ENCODE measurements around the gene KLHL21.
"Not testable (repeated sequence)": the region's sequence is repeated elsewhere in the genome, so short reads cannot be mapped to it uniquely, and the experiment has no call there.

The KLHL21 gene

DNA sequence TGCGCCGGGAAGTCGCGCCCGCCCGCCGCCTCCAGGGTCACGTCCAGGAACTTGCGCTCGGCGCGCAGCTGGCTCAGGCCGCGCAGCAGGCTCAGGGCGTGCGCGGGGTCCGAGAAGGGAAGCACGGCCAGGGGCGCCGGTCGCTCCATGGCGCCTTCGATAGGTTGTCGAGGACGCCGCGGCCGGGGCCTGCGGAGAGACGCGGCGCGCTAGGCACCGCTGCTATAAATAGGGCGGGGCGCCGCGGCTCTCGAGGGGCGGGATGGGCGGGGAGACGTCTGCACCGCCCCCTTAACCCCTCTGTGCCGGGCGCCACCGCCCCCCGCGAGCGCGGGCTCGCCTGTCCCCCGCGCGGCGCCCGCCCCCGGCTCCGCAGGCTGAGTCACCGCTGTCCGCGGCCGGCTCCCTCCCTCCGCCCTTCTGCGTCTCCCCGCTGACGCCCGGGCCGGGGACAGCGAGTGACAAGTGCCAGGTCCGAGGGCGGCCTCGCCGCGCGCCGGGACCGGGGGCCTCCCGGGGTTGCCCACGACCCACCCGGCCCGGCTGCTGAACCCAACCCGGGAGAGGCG lies at the start of gene KLHL21:
Gene KLHL21 (minus strand): TSS at position 201 of the 569 bp plus-strand sequence. CDS start 52 bp downstream, at position 149.
- DNase-seq = no peak

- DNase-seq = no peak
These were observed 49.2 kb upstream of the KLHL21 start for GRCh38 chr1:6651909-6652308.

DNA sequence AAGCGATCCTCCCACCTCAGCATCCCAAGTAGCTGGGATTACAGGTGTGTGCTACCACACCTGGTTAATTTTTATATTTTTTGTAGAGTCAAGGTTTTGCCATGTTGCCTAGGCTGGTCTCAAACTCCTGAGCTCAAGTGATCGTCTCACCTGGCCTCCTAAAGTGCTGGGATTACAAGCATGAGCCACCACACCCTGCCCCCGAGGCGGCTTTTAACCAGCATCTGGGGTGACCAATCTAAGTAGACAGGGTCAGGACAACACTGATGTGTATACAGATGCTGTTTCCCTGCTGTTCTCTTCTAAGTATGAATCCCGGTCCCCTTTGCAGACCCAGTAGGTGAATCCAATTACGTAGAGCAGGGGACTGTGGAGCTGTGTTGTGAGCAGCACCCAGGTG lies 45.9 kb upstream of the KLHL21 start:
- DNase-seq = no peak

GRCh38 chr1:6646499-6647148 lies 44.0 kb upstream of the KLHL21 start:
- DNase-seq = no peak

- DNase-seq = no peak
These were observed 42.3 kb upstream of the KLHL21 start for GRCh38 chr1:6645018-6645417.

DNA sequence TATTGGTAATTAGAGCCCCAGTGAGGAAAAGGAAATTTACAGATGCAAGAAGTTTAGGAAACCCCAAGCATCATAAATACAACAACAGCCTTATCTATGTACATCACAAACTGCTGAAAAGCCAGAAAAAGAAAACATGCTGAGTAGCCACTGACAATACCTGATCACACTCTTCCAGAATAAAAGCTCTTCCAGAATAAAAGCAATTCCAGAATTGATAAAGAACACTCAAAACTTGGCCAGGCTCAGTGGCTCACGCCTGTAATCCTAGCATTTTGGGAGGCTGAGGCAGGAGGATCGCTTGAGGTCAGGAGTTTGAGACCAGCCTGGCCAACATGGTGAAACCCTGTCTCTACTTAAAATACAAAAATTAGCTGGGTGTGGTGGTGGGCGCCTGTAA lies 38.2 kb upstream of the KLHL21 start:
- DNase-seq = not testable (repeated sequence)

- no peak for DNase-seq
These were observed 35.6 kb upstream of the KLHL21 start for GRCh38 chr1:6638226-6638625.

DNA sequence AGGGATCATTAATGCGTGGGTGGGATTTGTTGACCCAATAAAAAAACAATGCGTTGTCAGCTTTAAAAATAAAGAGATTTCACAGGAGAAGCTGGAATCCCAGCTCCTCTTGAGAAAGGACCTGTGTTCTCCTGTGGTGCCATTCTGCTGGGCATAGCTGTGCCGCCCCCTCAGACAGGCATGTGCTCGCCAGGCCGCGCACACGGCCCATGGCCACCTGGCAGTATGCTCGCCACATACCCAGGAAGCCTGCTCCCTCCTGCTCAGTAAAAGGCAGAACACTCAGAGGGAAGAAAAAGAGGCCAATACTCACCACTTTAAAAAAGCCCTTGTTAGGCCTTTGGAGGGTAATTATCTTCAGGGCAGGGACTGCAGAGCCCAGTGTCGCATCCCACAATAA lies 35.1 kb upstream of the KLHL21 start:
- no peak for DNase-seq

DNA sequence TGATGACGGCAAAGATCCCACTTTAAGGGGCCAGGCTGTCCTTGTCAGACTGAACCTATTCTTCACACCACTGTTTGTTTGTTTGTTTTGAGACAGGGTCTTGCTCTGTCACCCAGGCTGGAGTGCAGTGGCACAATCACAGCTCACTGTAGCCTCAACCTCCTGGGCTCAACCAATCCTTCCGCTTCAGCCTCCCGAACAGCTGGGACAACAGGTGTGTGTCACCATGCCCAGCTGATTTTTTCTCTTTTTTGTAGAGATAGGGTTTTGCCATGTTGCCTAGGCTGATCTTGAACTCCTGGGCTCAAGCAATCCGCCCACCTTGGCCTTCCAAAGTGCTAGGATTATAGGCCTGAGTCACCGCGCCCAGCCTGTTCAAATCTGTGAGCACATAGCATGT lies 34.1 kb upstream of the KLHL21 start:
- DNase-seq = not testable (repeated sequence)

DNA sequence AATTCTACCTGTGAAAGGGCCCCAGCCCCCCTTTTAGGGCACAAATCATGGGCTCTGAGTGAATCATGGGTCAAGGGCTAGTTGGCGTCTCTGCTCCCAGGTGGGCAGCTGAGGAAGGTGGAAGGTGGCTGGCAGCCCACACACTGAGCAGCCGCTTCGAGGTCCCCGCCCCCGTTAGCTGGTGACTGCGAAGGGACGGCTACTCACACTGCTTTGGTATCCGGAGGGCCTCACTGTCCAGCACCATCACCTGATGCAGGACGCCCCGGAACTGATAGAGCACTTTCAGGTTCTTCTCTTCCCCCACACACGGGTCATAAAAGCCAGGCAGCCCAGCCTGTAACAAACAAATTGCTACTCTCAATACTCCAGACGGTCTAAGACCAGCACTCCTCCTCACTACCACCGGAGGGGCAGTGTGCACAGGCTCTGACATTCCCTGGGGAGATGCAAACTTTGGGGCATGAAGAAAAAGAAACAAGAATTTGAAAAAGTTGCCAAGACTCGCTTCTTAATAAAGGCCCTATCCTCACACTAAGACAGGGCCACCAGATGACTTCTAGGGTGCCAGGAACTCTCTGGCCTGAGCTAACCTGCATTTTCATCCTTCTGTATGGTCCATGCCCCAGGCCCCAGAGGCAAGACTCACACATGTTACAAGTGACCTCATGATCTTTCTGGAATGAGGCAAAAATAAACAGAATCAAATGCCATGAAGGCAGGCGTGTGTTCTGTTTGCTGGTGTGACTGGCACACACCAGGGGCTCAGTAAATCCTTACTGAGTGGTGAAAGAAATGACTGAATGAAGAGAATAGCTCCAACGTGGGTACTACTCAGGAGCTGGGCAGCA lies 33.5 kb upstream of the KLHL21 start:
- DNase-seq = no peak

DNA sequence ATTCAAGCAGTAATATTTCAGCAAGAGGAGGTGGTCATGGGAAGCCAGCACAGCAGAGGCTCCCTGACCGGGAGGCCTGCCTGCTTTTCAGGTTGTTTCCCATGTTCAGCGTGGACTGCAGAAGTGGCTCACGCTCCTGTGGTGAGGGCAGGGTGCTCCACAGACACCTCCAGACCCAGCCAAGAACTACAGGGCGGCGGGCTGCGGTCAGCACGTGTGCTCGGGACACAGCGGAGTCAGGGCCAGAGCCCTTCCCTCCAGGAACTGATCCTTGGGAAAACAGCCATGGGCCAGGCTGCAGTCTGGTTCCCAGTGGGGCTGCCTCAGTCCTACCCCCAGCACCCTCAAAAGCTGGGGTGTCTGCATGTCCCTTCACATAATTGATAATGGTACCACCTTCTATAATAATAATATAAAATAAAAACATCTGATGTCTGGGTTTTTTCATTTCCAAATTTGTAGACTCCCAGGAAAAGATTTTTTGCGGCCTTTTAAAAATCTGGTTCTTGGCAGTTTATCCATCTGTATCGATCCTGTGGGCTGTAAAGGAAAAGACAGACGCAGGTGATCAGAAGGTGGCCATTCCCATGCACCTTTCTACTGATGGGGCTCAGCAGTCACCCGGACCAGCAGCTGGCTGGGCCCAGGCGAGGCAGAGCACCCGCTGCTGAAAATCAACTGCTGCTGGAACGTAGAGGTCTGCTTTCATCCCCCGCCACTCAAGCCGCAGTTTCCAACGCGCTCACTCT lies 32.7 kb upstream of the KLHL21 start:
- no peak for DNase-seq

- DNase-seq = no peak
These were observed 31.8 kb upstream of the KLHL21 start for GRCh38 chr1:6634371-6635052.

- DNase-seq = no peak
These were observed 30.2 kb upstream of the KLHL21 start for GRCh38 chr1:6632588-6633514.

GRCh38 chr1:6631058-6631457 lies 28.4 kb upstream of the KLHL21 start:
- no peak for DNase-seq

GRCh38 chr1:6630027-6630426 lies 27.4 kb upstream of the KLHL21 start:
- no peak for DNase-seq

DNA sequence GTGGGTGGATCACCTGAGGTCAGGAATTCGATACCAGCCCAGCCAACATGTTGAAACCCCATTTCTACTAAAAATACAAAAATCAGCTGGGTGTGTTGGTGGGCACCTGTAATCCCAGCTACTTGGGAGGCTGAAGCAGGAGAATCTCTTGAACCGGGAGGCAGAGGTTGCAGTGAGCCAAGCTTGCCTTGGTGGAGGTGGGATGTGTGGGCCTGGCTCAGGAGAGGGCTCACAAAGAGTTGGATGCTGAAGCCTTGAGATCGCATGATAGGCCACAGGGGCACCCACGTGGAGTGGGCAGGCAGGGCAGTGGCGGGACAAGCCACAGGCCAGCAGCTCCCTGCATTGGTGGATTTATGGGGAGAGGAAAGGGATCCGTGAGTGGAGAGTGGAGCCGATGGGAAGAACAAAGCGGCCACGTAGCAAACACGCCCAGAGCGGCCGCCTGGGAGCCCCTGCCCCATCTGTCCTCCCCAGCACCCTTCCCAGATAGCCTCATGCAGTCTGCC lies 26.4 kb upstream of the KLHL21 start:
- no peak for DNase-seq

GRCh38 chr1:6627841-6628545 lies 25.3 kb upstream of the KLHL21 start:
- no peak for DNase-seq

GRCh38 chr1:6627031-6627430 lies 24.4 kb upstream of the KLHL21 start:
- no peak for DNase-seq

- no peak for DNase-seq
These were observed 23.0 kb upstream of the KLHL21 start for GRCh38 chr1:6625584-6626149.

Data from NCI-H1436 treated with DMSO at 0.1 percent for 48 hours (cell line).